Measurements from ENCODE around the gene PCCA. TPM values are rescaled to one million over a fixed set of nuclear protein-coding genes. Genes with fewer than 3 reads are reported as not detected.

The PCCA gene
- total RNA-seq, 4 donors from 2014 or later: 21.2 to 40.9 (median 31.6) TPM

DNA sequence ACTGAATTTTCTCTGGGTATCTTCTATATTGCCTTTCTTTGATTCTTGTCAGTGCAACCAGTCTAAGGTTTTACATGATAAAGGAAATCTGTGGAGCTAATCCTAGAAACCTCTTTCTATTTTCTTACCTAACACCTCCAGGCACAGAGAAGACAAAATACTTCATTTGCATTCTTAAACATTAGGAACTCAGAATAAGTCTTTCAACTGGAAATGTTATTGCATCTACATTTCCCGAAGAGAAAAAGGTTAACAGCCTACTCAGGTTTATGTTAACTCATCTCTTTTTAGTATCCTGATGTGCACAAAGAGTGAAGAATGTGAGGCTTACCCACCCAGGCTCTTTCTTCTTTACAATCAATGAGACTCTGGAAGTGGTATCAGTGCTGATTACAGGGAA, 106.7 kb downstream of the PCCA start:
- Histone ChIP-seq H3K27me3 (no peaks in the 10 kb centered on the region), H3K27ac (no peak overlapping the region), H3K4me1 (no peaks in the 10 kb centered on the region), H3K9me3 (no peaks in the 10 kb centered on the region), H3K36me3 (no peaks in the 10 kb centered on the region), H3K4me3 (no peak overlapping the region)
- 63% methylated on average over 1 of the region's 1 CpG for WGBS
- no peak for DNase-seq (ENCODE audit: low spot score in 2 of 2)
- TF ChIP-seq POLR2A (IDR thresholded peaks at IDR 0.05) (no peak), POLR2AphosphoS5 (IDR thresholded peaks at IDR 0.05) (no peak), EP300 (IDR thresholded peaks at IDR 0.05) (no peak)
- TF ChIP-seq, protein P1, sequence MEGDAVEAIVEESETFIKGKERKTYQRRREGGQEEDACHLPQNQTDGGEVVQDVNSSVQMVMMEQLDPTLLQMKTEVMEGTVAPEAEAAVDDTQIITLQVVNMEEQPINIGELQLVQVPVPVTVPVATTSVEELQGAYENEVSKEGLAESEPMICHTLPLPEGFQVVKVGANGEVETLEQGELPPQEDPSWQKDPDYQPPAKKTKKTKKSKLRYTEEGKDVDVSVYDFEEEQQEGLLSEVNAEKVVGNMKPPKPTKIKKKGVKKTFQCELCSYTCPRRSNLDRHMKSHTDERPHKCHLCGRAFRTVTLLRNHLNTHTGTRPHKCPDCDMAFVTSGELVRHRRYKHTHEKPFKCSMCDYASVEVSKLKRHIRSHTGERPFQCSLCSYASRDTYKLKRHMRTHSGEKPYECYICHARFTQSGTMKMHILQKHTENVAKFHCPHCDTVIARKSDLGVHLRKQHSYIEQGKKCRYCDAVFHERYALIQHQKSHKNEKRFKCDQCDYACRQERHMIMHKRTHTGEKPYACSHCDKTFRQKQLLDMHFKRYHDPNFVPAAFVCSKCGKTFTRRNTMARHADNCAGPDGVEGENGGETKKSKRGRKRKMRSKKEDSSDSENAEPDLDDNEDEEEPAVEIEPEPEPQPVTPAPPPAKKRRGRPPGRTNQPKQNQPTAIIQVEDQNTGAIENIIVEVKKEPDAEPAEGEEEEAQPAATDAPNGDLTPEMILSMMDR (IDR thresholded peaks at IDR 0.05): no peak

DNA sequence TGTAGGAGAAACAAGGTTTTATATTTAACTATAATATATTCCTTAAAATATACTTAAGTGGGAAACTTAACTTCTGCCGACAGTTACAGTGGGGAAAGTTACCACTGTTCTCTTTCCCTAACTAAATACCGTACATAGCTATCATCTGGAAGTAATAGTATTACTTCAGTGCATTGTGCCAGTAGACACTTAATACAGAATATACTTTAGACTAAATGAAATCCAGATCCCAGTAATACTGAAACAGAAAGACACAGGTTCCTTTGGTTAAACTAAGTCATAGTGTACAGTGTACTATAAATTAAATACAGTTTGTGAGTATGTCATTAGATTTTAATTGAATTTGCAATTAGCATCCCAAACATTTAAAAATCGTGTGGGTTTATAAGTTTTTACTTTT, 107.5 kb downstream of the PCCA start:
- WGBS: 68% methylated on average over 3 of the region's 3 CpGs
- no peaks in the 10 kb centered on the region for H3K9me3 ChIP-seq
- no peaks in the 10 kb centered on the region for H3K27me3 ChIP-seq
- no peak for TF ChIP-seq POLR2AphosphoS5 (IDR thresholded peaks at IDR 0.05)
- no peak for TF ChIP-seq EP300 (IDR thresholded peaks at IDR 0.05)
- TF ChIP-seq, protein P1 (IDR thresholded peaks at IDR 0.05): no peak
- no peak for TF ChIP-seq POLR2A (IDR thresholded peaks at IDR 0.05)
- H3K4me3 ChIP-seq: no peak overlapping the region
- H3K4me1 ChIP-seq: no peaks in the 10 kb centered on the region
- no peak overlapping the region for H3K27ac ChIP-seq
- no peak for DNase-seq (ENCODE audit: low spot score in 2 of 2)
- no peaks in the 10 kb centered on the region for H3K36me3 ChIP-seq

DNA sequence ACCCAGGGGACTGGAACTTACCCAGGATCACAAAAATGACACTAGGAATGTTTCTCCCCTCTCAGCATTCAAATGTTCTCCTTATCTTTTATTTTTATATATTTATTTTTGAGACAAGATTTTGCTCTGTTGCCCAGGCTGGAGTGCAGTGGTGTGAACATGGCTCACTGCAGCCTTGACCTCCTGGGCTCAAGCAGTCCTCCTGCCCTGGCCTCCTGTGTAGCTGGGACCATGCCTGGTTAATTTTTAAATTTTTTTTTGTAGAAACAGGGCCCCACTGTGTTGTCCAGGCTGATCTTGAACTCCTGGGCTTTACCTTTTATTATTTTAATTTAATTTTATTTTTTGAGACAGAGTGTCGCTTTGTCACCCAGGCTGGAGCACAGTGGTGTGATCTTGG, 108.2 kb downstream of the PCCA start:
- H3K27ac ChIP-seq: no peak overlapping the region
- no peak overlapping the region for H3K4me3 ChIP-seq
- no peaks in the 10 kb centered on the region for H3K4me1 ChIP-seq
- no peaks in the 10 kb centered on the region for H3K36me3 ChIP-seq
- no peak for TF ChIP-seq POLR2A (IDR thresholded peaks at IDR 0.05)
- no peak for TF ChIP-seq POLR2AphosphoS5 (IDR thresholded peaks at IDR 0.05)
- TF ChIP-seq, protein P1 (IDR thresholded peaks at IDR 0.05): no peak
- no peak for TF ChIP-seq EP300 (IDR thresholded peaks at IDR 0.05)
- H3K9me3 ChIP-seq: no peaks in the 10 kb centered on the region
- H3K27me3 ChIP-seq: no peaks in the 10 kb centered on the region
- DNase-seq (ENCODE audit: low spot score in 2 of 2): no peak
- 95% methylated on average over 1 of the region's 1 CpG for WGBS

DNA sequence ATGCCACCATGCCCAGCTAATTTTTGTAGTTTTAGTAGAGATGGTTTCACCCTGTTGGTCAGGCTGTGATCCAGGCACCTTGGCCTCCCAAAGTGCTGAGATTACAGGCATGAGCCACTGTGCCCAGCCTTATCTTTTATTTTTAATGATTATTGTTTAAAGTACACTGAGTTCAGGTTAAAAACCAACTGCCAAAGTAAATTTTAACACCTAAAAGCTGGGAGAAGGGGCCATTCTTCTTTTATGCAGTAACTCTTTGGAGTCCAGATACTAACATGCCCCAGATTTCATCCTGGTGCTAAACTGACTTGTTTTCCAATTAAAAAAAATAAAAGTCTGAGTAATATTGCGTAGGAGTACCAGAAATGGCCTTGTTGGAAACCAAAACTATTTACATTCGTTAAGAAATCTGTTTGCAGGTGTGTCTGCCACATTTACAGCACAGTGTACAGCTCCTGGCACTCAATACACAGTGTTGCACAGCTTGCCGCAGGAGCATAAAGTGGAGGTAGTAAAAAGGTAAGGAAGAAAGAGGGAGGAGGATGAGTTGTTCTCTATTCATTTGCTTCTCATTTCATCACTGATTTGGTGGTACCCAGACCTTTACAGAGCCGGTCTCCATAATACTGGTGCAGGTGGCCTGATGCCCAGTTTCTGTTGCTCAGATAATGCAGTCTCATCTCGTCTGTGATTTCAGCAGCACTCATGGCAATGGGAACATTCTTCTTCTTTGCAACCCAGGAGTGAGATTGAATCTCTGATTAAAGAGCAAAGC, 108.9 kb downstream of the PCCA start:
- Histone ChIP-seq H3K27me3 (no peaks in the 10 kb centered on the region), H3K4me1 (no peaks in the 10 kb centered on the region), H3K9me3 (no peaks in the 10 kb centered on the region), H3K27ac (no peak overlapping the region), H3K4me3 (no peak overlapping the region), H3K36me3 (no peaks in the 10 kb centered on the region)
- WGBS: 71% methylated on average over 5 of the region's 5 CpGs
- no peak for DNase-seq (ENCODE audit: low spot score in 2 of 2)
- no peak for TF ChIP-seq POLR2AphosphoS5 (IDR thresholded peaks at IDR 0.05)
- TF ChIP-seq, protein P1 (IDR thresholded peaks at IDR 0.05): no peak
- TF ChIP-seq EP300 (IDR thresholded peaks at IDR 0.05): no peak
- no peak for TF ChIP-seq POLR2A (IDR thresholded peaks at IDR 0.05)

DNA sequence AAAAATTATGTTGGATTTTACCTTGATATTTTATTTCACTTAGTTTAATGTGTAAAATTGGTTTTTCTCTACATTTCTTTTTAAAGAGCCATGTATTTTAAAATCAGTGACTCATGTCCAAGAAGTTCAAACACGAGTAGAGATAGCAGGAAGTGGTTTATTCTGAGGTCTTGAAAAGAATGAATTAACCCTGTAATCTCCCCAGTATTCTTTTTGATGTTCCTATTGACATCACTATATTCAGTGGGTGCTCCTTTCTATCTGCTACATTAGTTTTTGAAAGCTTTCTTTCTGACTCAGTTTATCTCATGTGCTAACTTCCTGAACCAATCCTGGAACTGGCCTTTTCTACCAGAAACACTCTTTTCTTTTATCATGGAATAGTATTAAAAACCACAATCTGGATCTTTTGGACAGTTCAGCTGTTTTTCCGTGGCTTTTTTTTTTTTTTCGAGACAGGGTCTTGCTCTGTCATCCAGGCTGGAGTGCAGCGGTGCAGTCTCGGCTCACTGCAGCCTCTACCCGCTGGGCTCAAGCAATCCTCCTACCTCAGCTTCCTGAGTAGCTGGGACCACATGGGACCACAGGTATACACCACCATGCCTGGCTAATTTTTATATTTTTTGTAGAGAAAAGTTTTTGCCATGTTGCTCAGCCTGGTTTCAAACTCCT, 114.9 kb downstream of the PCCA start:
- H3K4me3 ChIP-seq: no peak overlapping the region
- no peak overlapping the region for H3K27ac ChIP-seq
- no peaks in the 10 kb centered on the region for H3K27me3 ChIP-seq
- WGBS: 66% methylated on average over 6 of the region's 6 CpGs
- TF ChIP-seq EP300 (IDR thresholded peaks at IDR 0.05) (no peak), POLR2A (IDR thresholded peaks at IDR 0.05) (no peak), POLR2AphosphoS5 (IDR thresholded peaks at IDR 0.05) (no peak)
- TF ChIP-seq, protein P1 (IDR thresholded peaks at IDR 0.05): no peak
- no peaks in the 10 kb centered on the region for H3K36me3 ChIP-seq
- H3K9me3 ChIP-seq: no peaks in the 10 kb centered on the region
- no peak for DNase-seq (ENCODE audit: low spot score in 2 of 2)
- H3K4me1 ChIP-seq: no peaks in the 10 kb centered on the region

Measured in suprapubic skin (tissue), 4 donors.